Gastrocnemius medialis (tissue), 4 donors: Measurements from ENCODE around the gene PLCG2. TPM values are rescaled to one million over a fixed set of nuclear protein-coding genes. Genes with fewer than 3 reads are reported as not detected.
"Not testable (repeated sequence)": the region's sequence is repeated elsewhere in the genome, so short reads cannot be mapped to it uniquely, and the experiment has no call there.

Experiments used
- ATAC-seq, 2 donors: fragments of 150-250 bp; one replicate each; pipeline ENCODE4 v1.9.1; 2016
- DNase-seq, 2 donors: peaks; one replicate each; pipeline ENCODE4 v3.0.0-alpha.2; 2019
- H3K27ac ChIP-seq, 4 donors: fragments of 200-600 bp; sonication (generic); 1 replicate in 1 of 4; 2 replicates in 3 of 4; pipeline ENCODE4 v1.5.1; 2016 to 2018; ENCODE audit warnings: mild to moderate bottlenecking in 2 of 4, moderate library complexity in 1 of 4
- H3K27me3 ChIP-seq, 3 donors: fragments of 200-600 bp; sonication (generic) in 2 of 3; 1 replicate in 1 of 3; 2 replicates in 2 of 3; pipeline versions ENCODE4 v1.5.1 to v1.6.0; 2016 to 2019; ENCODE audit warnings: mild to moderate bottlenecking in 1 of 3, moderate library complexity in 1 of 3
- H3K36me3 ChIP-seq, 2 donors: fragments of 200-600 bp; sonication (generic) in 1 of 2; one replicate each; pipeline ENCODE4 v1.5.1; 2017 to 2018
- H3K4me1 ChIP-seq, 2 donors: fragments of 200-600 bp; sonication (generic) in 1 of 2; one replicate each; pipeline ENCODE4 v1.5.1; 2016 to 2017; ENCODE audit warnings: mild to moderate bottlenecking in 2 of 2
- H3K4me3 ChIP-seq, 4 donors: fragments of 200-600 bp; sonication (generic) in 3 of 4; 1 replicate in 1 of 4; 2 replicates in 3 of 4; pipeline ENCODE4 v1.5.1; 2016 to 2019; ENCODE audit warnings: mild to moderate bottlenecking in 2 of 4
- H3K9me3 ChIP-seq, 3 donors: fragments of 200-600 bp; sonication (generic) in 2 of 3; 1 replicate in 1 of 3; 2 replicates in 2 of 3; pipeline ENCODE4 v1.5.1; 2016 to 2019
- POLR2A ChIP-seq, 2 donors: fragments of 450-650 bp; IDR thresholded peaks; one replicate each; pipeline ENCODE4 v1.6.1; 2017; ENCODE audit warnings: antibody characterized with exemption in 2 of 2, mild to moderate bottlenecking in 2 of 2, moderate library complexity in 2 of 2
- in situ Hi-C, 4 donors: fragments of 200-750 bp; cut with MboI; loops; one replicate each; pipeline versions ENCODE4 v1.15.0 to v1.8.0; 2017; ENCODE audit warnings: low sequenced_read_pairs in 4 of 4
- intact Hi-C: fragments of 100-400 bp; cut with DNase I; formaldehyde crosslinking; loops from one replicate; pipeline ENCODE4 v1.15.1; 2023; ENCODE audit warnings: low total_unique reads
- total RNA-seq, 4 donors: library from RNA; depleted of rRNA; stranded (reverse); fragments of >200 nt; gene quantifications; one replicate each; pipeline versions ENCODE4 v1.1.0 to v1.2.3, GENCODE V29; 2016
- TF ChIP-seq, protein P1 (sequence below), 5 experiments: fragments of 450-650 bp in 3 of 5; fragments of 200-600 bp in 2 of 5; sonication (generic) in 2 of 5; IDR thresholded peaks in 4 of 5; conservative IDR thresholded peaks in 1 of 5; 1 replicate in 4 of 5; 2 replicates in 1 of 5; pipeline ENCODE4 v1.5.1; 2016 to 2019; ENCODE audit warnings: antibody characterized with exemption in 5 of 5, mild to moderate bottlenecking in 3 of 5, moderate library complexity in 3 of 5

Gene PLCG2
- total RNA-seq, 4 donors from 2014 or later = 1.8 to 3.0 (median 2.1) TPM

DNA sequence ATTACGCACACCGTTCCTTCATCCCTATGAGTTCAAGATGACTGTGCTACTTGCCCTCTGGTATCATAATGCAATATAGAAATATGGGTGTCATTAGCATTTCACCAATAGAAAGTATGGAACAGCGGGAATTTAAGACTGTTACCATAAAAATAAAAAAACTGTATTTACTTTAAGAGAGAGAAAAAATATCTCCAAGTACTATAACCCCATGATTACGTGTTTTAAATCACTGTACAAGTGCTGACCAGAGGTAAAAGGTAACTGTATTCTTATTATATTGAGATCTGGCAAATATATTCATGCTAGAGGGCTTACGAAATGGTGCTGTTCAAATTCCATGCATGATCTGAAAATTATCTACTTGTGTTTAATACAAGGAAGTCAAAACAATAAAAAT is 226.9 kb downstream of the PLCG2 start:
- H3K4me3 ChIP-seq = no peak overlapping the region
- intact Hi-C loops = no loop called here
- H3K27ac ChIP-seq = no peak overlapping the region
- DNase-seq = no peak
- TF ChIP-seq, protein P1, sequence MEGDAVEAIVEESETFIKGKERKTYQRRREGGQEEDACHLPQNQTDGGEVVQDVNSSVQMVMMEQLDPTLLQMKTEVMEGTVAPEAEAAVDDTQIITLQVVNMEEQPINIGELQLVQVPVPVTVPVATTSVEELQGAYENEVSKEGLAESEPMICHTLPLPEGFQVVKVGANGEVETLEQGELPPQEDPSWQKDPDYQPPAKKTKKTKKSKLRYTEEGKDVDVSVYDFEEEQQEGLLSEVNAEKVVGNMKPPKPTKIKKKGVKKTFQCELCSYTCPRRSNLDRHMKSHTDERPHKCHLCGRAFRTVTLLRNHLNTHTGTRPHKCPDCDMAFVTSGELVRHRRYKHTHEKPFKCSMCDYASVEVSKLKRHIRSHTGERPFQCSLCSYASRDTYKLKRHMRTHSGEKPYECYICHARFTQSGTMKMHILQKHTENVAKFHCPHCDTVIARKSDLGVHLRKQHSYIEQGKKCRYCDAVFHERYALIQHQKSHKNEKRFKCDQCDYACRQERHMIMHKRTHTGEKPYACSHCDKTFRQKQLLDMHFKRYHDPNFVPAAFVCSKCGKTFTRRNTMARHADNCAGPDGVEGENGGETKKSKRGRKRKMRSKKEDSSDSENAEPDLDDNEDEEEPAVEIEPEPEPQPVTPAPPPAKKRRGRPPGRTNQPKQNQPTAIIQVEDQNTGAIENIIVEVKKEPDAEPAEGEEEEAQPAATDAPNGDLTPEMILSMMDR (IDR thresholded peaks at IDR 0.05 in 4 of 5, conservative IDR thresholded peaks at IDR 0.05 in 1 of 5) = no peak
- no peak for TF ChIP-seq POLR2A (IDR thresholded peaks at IDR 0.05)
- no peak for ATAC-seq
- no peaks in the 10 kb centered on the region for H3K36me3 ChIP-seq
- H3K4me1 ChIP-seq = no peaks in the 10 kb centered on the region
- H3K9me3 ChIP-seq = no peaks in the 10 kb centered on the region
- in situ Hi-C loops = loop anchor here in 1 of 4 donors (25.0 kb wide), 1 partner anchor 106 kb away; no protein-coding TSS in a partner anchor
- H3K27me3 ChIP-seq = peaks cover 0 to 5% (median 0%) of the 10 kb centered on the region in 3 donors

DNA sequence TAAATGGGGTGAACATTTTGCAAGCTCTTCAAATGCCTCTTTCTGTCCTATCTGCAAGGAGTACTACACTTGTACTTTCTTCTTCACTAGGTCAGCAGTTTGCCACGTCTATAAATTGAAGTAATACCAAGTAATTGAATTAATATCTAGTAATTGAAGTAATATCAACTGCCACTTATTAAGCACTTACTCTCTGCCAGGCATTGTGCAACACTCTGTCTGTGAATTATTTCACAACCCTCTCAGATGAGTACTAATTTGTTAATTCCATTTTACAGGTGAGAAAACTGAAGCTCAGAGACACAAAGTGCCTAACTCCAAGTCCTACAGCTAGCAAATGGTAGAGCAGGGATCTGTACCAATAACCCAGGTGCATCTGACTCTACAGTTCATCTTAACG is 228.1 kb downstream of the PLCG2 start:
- ATAC-seq (no peak), DNase-seq (no peak)
- Histone ChIP-seq H3K9me3 (no peaks in the 10 kb centered on the region), H3K36me3 (no peaks in the 10 kb centered on the region), H3K27me3 (peaks cover 0 to 8% (median 0%) of the 10 kb centered on the region in 3 donors), H3K4me1 (no peaks in the 10 kb centered on the region), H3K27ac (no peak overlapping the region), H3K4me3 (no peak overlapping the region)
- in situ Hi-C loops (loop anchor here in 1 of 4 donors (25.0 kb wide), 1 partner anchor 105 kb away; no protein-coding TSS in a partner anchor), intact Hi-C loops (no loop called here)
- TF ChIP-seq, protein P1 (IDR thresholded peaks at IDR 0.05 in 4 of 5, conservative IDR thresholded peaks at IDR 0.05 in 1 of 5) = no peak
- TF ChIP-seq POLR2A (IDR thresholded peaks at IDR 0.05) = no peak

DNA sequence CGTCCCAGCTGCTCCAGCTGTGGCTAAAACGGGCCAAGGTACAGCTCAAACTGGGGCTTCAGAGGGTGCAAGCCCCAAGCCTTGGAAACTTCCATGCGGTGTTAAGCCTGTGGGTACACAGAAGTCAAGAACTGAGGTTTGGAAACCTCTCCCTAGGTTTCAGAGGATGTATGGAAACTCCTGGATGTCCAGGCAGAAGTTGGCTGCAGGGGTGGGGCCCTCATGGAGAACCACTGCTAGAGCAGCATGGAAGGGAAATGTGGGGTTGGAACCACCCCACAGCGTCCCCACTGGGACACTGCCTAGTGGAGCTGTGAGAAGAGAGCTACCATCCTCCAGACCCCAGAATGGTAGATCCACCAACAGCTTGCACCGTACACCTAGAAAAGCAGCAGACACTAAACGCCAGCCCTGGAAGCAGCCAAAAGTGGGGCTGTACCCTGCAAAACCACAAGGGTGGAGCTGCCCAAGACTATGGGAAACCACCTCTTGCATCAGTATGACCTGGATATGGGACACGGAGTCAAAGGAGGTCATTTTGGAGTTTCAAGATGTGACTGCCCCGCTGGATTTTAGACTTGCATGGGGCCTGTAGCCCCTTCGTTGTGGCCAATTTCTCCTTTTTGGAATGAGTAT is 230.0 kb downstream of the PLCG2 start:
- intact Hi-C loops (no loop called here), in situ Hi-C loops (loop anchor here in 1 of 4 donors (25.0 kb wide), 1 partner anchor 103 kb away; no protein-coding TSS in a partner anchor)
- Histone ChIP-seq H3K27ac (no peak overlapping the region), H3K9me3 (no peaks in the 10 kb centered on the region), H3K36me3 (no peaks in the 10 kb centered on the region), H3K4me1 (no peaks in the 10 kb centered on the region), H3K27me3 (peaks cover 0 to 8% (median 0%) of the 10 kb centered on the region in 3 donors), H3K4me3 (no peak overlapping the region)
- no peak for ATAC-seq
- DNase-seq = no peak
- TF ChIP-seq, protein P1 (IDR thresholded peaks at IDR 0.05 in 4 of 5, conservative IDR thresholded peaks at IDR 0.05 in 1 of 5) = no peak
- TF ChIP-seq POLR2A (IDR thresholded peaks at IDR 0.05) = no peak

DNA sequence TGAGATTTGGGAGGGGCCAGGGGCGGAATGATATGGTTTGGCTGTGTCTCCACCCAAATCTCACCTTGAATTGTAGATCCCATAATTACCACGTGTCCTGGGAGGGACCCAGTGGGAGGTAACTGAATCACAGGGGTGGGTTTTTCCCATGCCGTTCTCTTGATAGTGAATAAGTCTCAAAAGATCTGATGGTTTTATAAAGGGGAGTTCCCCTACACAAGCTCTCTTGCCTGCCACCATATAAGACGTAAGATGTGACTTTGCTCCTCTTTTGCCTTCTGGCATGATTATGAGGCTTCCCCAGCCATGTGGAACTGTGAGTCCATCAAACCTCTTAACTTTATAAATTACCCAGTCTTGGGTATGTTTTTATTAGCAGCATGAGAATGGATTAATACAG is 230.7 kb downstream of the PLCG2 start:
- H3K36me3 ChIP-seq, H3K27ac ChIP-seq, H3K27me3 ChIP-seq, DNase-seq, ATAC-seq, H3K4me1 ChIP-seq, intact Hi-C loops, H3K4me3 ChIP-seq, H3K9me3 ChIP-seq: not testable (repeated sequence)
- in situ Hi-C loops = loop anchor here in 1 of 4 donors (25.0 kb wide), 1 partner anchor 103 kb away; no protein-coding TSS in a partner anchor

DNA sequence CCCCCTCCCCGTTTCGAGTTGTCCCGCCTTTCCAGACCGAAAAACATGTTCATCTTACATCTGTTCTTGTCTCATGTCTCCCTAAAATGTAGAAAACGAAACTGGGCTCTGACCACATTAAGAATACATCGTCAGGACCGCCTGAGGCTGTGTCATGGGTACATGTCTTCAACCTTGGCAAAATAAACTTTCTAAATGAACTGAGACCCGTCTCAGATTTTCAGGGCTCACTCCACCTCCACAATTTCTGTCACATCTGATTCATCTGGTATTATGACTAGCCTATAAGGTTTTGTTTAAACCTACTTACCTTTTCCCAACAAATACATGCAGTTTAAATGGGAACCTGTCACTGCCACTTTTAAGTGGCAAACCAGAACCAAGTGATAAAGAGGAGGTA is 231.6 kb downstream of the PLCG2 start:
- Histone ChIP-seq H3K4me3 (no peak overlapping the region), H3K36me3 (no peaks in the 10 kb centered on the region), H3K27me3 (peaks cover 0 to 8% (median 0%) of the 10 kb centered on the region in 3 donors), H3K27ac (no peak overlapping the region), H3K4me1 (no peaks in the 10 kb centered on the region), H3K9me3 (no peaks in the 10 kb centered on the region)
- TF ChIP-seq, protein P1 (IDR thresholded peaks at IDR 0.05 in 4 of 5, conservative IDR thresholded peaks at IDR 0.05 in 1 of 5) = no peak
- no peak for TF ChIP-seq POLR2A (IDR thresholded peaks at IDR 0.05)
- DNase-seq (no peak), ATAC-seq (no peak)
- in situ Hi-C loops (loop anchor here in 1 of 4 donors (25.0 kb wide), 1 partner anchor 102 kb away; no protein-coding TSS in a partner anchor), intact Hi-C loops (no loop called here)
